Measurements from ENCODE around the gene TMED1. TPM values are rescaled to one million over a fixed set of nuclear protein-coding genes. Genes with fewer than 3 reads are reported as not detected.
A peak's percentile ranks its signal among the peaks of the same experiment; 100 is the strongest.
"Not testable (repeated sequence)": the region's sequence is repeated elsewhere in the genome, so short reads cannot be mapped to it uniquely, and the experiment has no call there.

The TMED1 gene
- total RNA-seq, 1 donor: 43.1 TPM

GRCh38 chr19:10870955-10871603 is 35.1 kb upstream of the TMED1 start, which contains the start of gene CARM1:
Gene CARM1, plus strand, starts transcription at chr19:10871553. Its CDS starts 150 bp downstream, at chr19:10871703.
- peak within 1 kb of the TSS; percentile 89 for H3K4me3 ChIP-seq (ENCODE audit: insufficient read depth, low read length)
- H3K27me3 ChIP-seq (ENCODE audit: insufficient read depth, low read length): no peaks in the 10 kb centered on the region
- peak within 1 kb of the TSS; percentile 61 for H3K27ac ChIP-seq (ENCODE audit: low read depth, low read length)
- peaks cover 12% of the 10 kb centered on the region for H3K4me1 ChIP-seq (ENCODE audit: insufficient read depth, low read length)
- no peaks in the 10 kb centered on the region for H3K9me3 ChIP-seq (ENCODE audit: low read depth, low read length)
- H4K20me1 ChIP-seq (ENCODE audit: insufficient read depth, low read length): peaks cover 11% of the 10 kb centered on the region
- TF ChIP-seq CTCF (IDR thresholded peaks at IDR 0.05; ENCODE audit: extremely low read depth, low read depth, low read length): peak; percentile 43
- peak; percentile 100 for DNase-seq (ENCODE audit: insufficient read length, low spot score, missing footprints)
- peaks cover 43% of the 10 kb centered on the region for H3K79me2 ChIP-seq (ENCODE audit: insufficient read depth, low read length)
- no peaks in the 10 kb centered on the region for H3K36me3 ChIP-seq (ENCODE audit: insufficient read depth, low read length)
- H2AFZ ChIP-seq (ENCODE audit: low read length): peak within 1 kb of the TSS; percentile 93
- H3K4me2 ChIP-seq (ENCODE audit: insufficient read depth, low read length): peak within 1 kb of the TSS; percentile 96

- DNase-seq (ENCODE audit: insufficient read length, low spot score, missing footprints): no peak
- no peaks in the 10 kb centered on the region for H3K27me3 ChIP-seq (ENCODE audit: insufficient read depth, low read length)
- no peaks in the 10 kb centered on the region for H3K36me3 ChIP-seq (ENCODE audit: insufficient read depth, low read length)
- peak overlapping the region; percentile 91 for H3K4me2 ChIP-seq (ENCODE audit: insufficient read depth, low read length)
- H3K4me1 ChIP-seq (ENCODE audit: insufficient read depth, low read length): peaks cover 12% of the 10 kb centered on the region
- TF ChIP-seq CTCF (IDR thresholded peaks at IDR 0.05; ENCODE audit: extremely low read depth, low read depth, low read length): no peak
- H3K9me3 ChIP-seq (ENCODE audit: low read depth, low read length): no peaks in the 10 kb centered on the region
- H2AFZ ChIP-seq (ENCODE audit: low read length): peak overlapping the region; percentile 93
- peak overlapping the region; percentile 44 for H3K27ac ChIP-seq (ENCODE audit: low read depth, low read length)
- peaks cover 11% of the 10 kb centered on the region for H4K20me1 ChIP-seq (ENCODE audit: insufficient read depth, low read length)
- H3K4me3 ChIP-seq (ENCODE audit: insufficient read depth, low read length): peak overlapping the region; percentile 77
- H3K79me2 ChIP-seq (ENCODE audit: insufficient read depth, low read length): peaks cover 38% of the 10 kb centered on the region
These were observed 34.5 kb upstream of the TMED1 start for GRCh38 chr19:10870501-10870954.

GRCh38 chr19:10869872-10870311 is 33.9 kb upstream of the TMED1 start:
- not testable (repeated sequence) for H2AFZ ChIP-seq (ENCODE audit: low read length); DNase-seq (ENCODE audit: insufficient read length, low spot score, missing footprints); H3K9me3 ChIP-seq (ENCODE audit: low read depth, low read length); H3K36me3 ChIP-seq (ENCODE audit: insufficient read depth, low read length); H3K27ac ChIP-seq (ENCODE audit: low read depth, low read length); H3K27me3 ChIP-seq (ENCODE audit: insufficient read depth, low read length); H4K20me1 ChIP-seq (ENCODE audit: insufficient read depth, low read length); H3K4me3 ChIP-seq (ENCODE audit: insufficient read depth, low read length); H3K4me2 ChIP-seq (ENCODE audit: insufficient read depth, low read length)
- Histone ChIP-seq H3K4me1 (ENCODE audit: insufficient read depth, low read length) (peaks cover 12% of the 10 kb centered on the region), H3K79me2 (ENCODE audit: insufficient read depth, low read length) (peaks cover 32% of the 10 kb centered on the region)

GRCh38 chr19:10868872-10869547 is 33.0 kb upstream of the TMED1 start:
- H3K9me3 ChIP-seq (ENCODE audit: low read depth, low read length): no peaks in the 10 kb centered on the region
- no peaks in the 10 kb centered on the region for H3K36me3 ChIP-seq (ENCODE audit: insufficient read depth, low read length)
- H3K4me3 ChIP-seq (ENCODE audit: insufficient read depth, low read length): no peak overlapping the region
- peaks cover 16% of the 10 kb centered on the region for H3K4me1 ChIP-seq (ENCODE audit: insufficient read depth, low read length)
- peak; percentile 18 for DNase-seq (ENCODE audit: insufficient read length, low spot score, missing footprints)
- H2AFZ ChIP-seq (ENCODE audit: low read length): no peak overlapping the region
- peaks cover 6% of the 10 kb centered on the region for H4K20me1 ChIP-seq (ENCODE audit: insufficient read depth, low read length)
- peaks cover 23% of the 10 kb centered on the region for H3K79me2 ChIP-seq (ENCODE audit: insufficient read depth, low read length)
- no peak overlapping the region for H3K4me2 ChIP-seq (ENCODE audit: insufficient read depth, low read length)
- no peaks in the 10 kb centered on the region for H3K27me3 ChIP-seq (ENCODE audit: insufficient read depth, low read length)
- TF ChIP-seq CTCF (IDR thresholded peaks at IDR 0.05; ENCODE audit: extremely low read depth, low read depth, low read length): no peak
- no peak overlapping the region for H3K27ac ChIP-seq (ENCODE audit: low read depth, low read length)
